Measurements from ENCODE around the gene FBXO22.
"Not testable (repeated sequence)": the region's sequence is repeated elsewhere in the genome, so short reads cannot be mapped to it uniquely, and the experiment has no call there.

The FBXO22 gene

DNA sequence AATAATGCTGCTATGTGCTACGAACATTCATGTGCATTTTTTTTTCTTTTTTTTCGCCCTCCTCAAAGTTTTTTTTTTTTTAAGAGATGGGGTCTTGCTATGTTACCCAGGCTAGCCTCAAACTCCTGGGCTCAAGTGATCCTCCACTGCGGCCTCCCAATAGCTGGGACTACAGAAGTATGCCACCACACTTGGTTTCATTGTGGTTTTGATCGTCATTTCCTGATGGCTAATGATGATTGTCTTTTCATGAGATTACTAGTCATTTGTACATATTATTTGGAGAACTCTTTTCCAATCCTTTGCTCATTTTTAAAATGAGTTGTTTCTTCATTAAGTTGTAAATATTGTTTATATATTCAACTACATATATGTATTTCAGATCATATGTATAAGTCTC lies 48.8 kb downstream of the FBXO22 start:
- H3K27ac ChIP-seq (ENCODE audit: low read depth, low read length): no peak overlapping the region
- no peak overlapping the region for H3K4me2 ChIP-seq (ENCODE audit: low read depth, low read length, poor library complexity, severe bottlenecking)
- no peaks in the 10 kb centered on the region for H4K20me1 ChIP-seq (ENCODE audit: low read depth, low read length)
- H3K4me3 ChIP-seq (ENCODE audit: insufficient read depth, low read length, poor library complexity, severe bottlenecking): no peak overlapping the region
- no peaks in the 10 kb centered on the region for H3K79me2 ChIP-seq (ENCODE audit: insufficient read depth, low read length)
- no peak overlapping the region for H2AFZ ChIP-seq (ENCODE audit: low read depth, low read length, severe bottlenecking)
- H3K9me2 ChIP-seq (replicated peaks; ENCODE audit: insufficient read depth, low read length): no peaks in the 10 kb centered on the region
- H3K27me3 ChIP-seq (ENCODE audit: low read length): no peaks in the 10 kb centered on the region
- TF ChIP-seq EZH2phosphoT487 (conservative IDR thresholded peaks at IDR 0.05; ENCODE audit: low read length): no peak
- no peak for TF ChIP-seq CTCF (IDR thresholded peaks at IDR 0.05; ENCODE audit: insufficient read depth, low read length, poor library complexity, severe bottlenecking)
- H3K9ac ChIP-seq (ENCODE audit: low read length): no peak overlapping the region
- no peaks in the 10 kb centered on the region for H3F3A ChIP-seq (ENCODE audit: insufficient read depth)
- H3K36me3 ChIP-seq (ENCODE audit: low read length): no peaks in the 10 kb centered on the region
- H3K9me3 ChIP-seq (ENCODE audit: insufficient read depth, low read length): no peaks in the 10 kb centered on the region

DNA sequence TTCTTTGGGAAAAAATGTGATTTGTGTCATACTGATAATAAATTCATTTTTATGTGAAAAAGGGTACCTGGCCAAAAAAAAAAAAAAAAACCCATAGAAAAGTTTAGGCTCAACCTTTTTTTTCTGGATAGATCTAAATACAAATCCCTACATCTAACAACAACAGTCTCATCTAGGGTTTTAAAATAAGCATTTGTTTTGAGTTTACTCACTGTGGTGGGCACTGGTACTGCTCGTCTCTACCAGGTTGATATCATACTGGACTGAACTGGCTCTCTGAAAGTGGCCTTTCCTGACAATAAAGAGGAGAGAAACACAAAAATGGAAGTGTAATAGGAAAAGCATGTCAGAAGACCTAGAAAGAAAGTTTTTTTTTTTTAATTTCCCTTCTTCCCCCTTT lies 52.0 kb downstream of the FBXO22 start:
- Histone ChIP-seq H4K20me1 (ENCODE audit: low read depth, low read length) (no peaks in the 10 kb centered on the region), H3K4me3 (ENCODE audit: insufficient read depth, low read length, poor library complexity, severe bottlenecking) (no peak overlapping the region), H3F3A (ENCODE audit: insufficient read depth) (no peaks in the 10 kb centered on the region), H3K36me3 (ENCODE audit: low read length) (no peaks in the 10 kb centered on the region), H3K27me3 (ENCODE audit: low read length) (no peaks in the 10 kb centered on the region), H3K9me2 (replicated peaks; ENCODE audit: insufficient read depth, low read length) (no peaks in the 10 kb centered on the region), H3K9ac (ENCODE audit: low read length) (no peak overlapping the region), H3K79me2 (ENCODE audit: insufficient read depth, low read length) (no peaks in the 10 kb centered on the region), H2AFZ (ENCODE audit: low read depth, low read length, severe bottlenecking) (no peak overlapping the region), H3K9me3 (ENCODE audit: insufficient read depth, low read length) (no peaks in the 10 kb centered on the region), H3K27ac (ENCODE audit: low read depth, low read length) (no peak overlapping the region), H3K4me2 (ENCODE audit: low read depth, low read length, poor library complexity, severe bottlenecking) (no peak overlapping the region)
- TF ChIP-seq CTCF (IDR thresholded peaks at IDR 0.05; ENCODE audit: insufficient read depth, low read length, poor library complexity, severe bottlenecking): no peak
- no peak for TF ChIP-seq EZH2phosphoT487 (conservative IDR thresholded peaks at IDR 0.05; ENCODE audit: low read length)

DNA sequence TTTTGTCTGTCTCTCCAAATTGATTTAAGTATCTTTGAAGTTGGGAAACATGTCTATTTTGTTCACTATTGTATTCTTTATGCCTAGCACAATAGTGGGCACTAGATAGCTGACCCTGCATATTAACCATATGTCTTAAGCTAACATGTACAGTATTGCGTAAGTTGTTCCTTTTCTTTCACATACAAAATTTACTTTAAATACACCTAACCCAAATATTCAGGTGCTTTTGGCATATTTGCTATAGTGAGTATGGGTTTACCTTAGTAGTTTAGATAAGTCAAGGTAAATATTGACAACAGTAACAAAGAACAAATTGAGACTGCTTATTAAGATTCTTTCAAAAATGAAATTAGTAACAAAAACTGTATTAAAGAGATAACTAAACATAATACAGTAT lies 57.7 kb downstream of the FBXO22 start:
- H3K4me3 ChIP-seq (ENCODE audit: insufficient read depth, low read length, poor library complexity, severe bottlenecking): no peak overlapping the region
- H3K9me2 ChIP-seq (replicated peaks; ENCODE audit: insufficient read depth, low read length): no peaks in the 10 kb centered on the region
- TF ChIP-seq CTCF (IDR thresholded peaks at IDR 0.05; ENCODE audit: insufficient read depth, low read length, poor library complexity, severe bottlenecking): no peak
- no peak for TF ChIP-seq EZH2phosphoT487 (conservative IDR thresholded peaks at IDR 0.05; ENCODE audit: low read length)
- no peaks in the 10 kb centered on the region for H3K9me3 ChIP-seq (ENCODE audit: insufficient read depth, low read length)
- H3K79me2 ChIP-seq (ENCODE audit: insufficient read depth, low read length): no peaks in the 10 kb centered on the region
- no peak overlapping the region for H2AFZ ChIP-seq (ENCODE audit: low read depth, low read length, severe bottlenecking)
- no peaks in the 10 kb centered on the region for H4K20me1 ChIP-seq (ENCODE audit: low read depth, low read length)
- H3K9ac ChIP-seq (ENCODE audit: low read length): no peak overlapping the region
- no peaks in the 10 kb centered on the region for H3F3A ChIP-seq (ENCODE audit: insufficient read depth)
- no peaks in the 10 kb centered on the region for H3K27me3 ChIP-seq (ENCODE audit: low read length)
- no peaks in the 10 kb centered on the region for H3K36me3 ChIP-seq (ENCODE audit: low read length)
- H3K4me2 ChIP-seq (ENCODE audit: low read depth, low read length, poor library complexity, severe bottlenecking): no peak overlapping the region
- H3K27ac ChIP-seq (ENCODE audit: low read depth, low read length): no peak overlapping the region

GRCh38 chr15:75966073-75966472 lies 62.4 kb downstream of the FBXO22 start:
- Histone ChIP-seq H3F3A (ENCODE audit: insufficient read depth) (no peaks in the 10 kb centered on the region), H3K4me2 (ENCODE audit: low read depth, low read length, poor library complexity, severe bottlenecking) (no peak overlapping the region), H3K4me3 (ENCODE audit: insufficient read depth, low read length, poor library complexity, severe bottlenecking) (no peak overlapping the region), H2AFZ (ENCODE audit: low read depth, low read length, severe bottlenecking) (no peak overlapping the region), H3K27ac (ENCODE audit: low read depth, low read length) (no peak overlapping the region), H3K9me2 (replicated peaks; ENCODE audit: insufficient read depth, low read length) (no peaks in the 10 kb centered on the region), H3K9me3 (ENCODE audit: insufficient read depth, low read length) (no peaks in the 10 kb centered on the region), H3K9ac (ENCODE audit: low read length) (no peak overlapping the region), H3K36me3 (ENCODE audit: low read length) (no peaks in the 10 kb centered on the region), H3K79me2 (ENCODE audit: insufficient read depth, low read length) (no peaks in the 10 kb centered on the region), H3K27me3 (ENCODE audit: low read length) (no peaks in the 10 kb centered on the region), H4K20me1 (ENCODE audit: low read depth, low read length) (no peaks in the 10 kb centered on the region)
- TF ChIP-seq CTCF (IDR thresholded peaks at IDR 0.05; ENCODE audit: insufficient read depth, low read length, poor library complexity, severe bottlenecking): no peak
- no peak for TF ChIP-seq EZH2phosphoT487 (conservative IDR thresholded peaks at IDR 0.05; ENCODE audit: low read length)

GRCh38 chr15:75976766-75977165 lies 73.1 kb downstream of the FBXO22 start:
- not testable (repeated sequence) for H3K36me3 ChIP-seq (ENCODE audit: low read length); H3K4me2 ChIP-seq (ENCODE audit: low read depth, low read length, poor library complexity, severe bottlenecking); H3K27me3 ChIP-seq (ENCODE audit: low read length); H2AFZ ChIP-seq (ENCODE audit: low read depth, low read length, severe bottlenecking); H3K79me2 ChIP-seq (ENCODE audit: insufficient read depth, low read length); H4K20me1 ChIP-seq (ENCODE audit: low read depth, low read length); H3K9ac ChIP-seq (ENCODE audit: low read length); H3K9me2 ChIP-seq (replicated peaks; ENCODE audit: insufficient read depth, low read length); H3K9me3 ChIP-seq (ENCODE audit: insufficient read depth, low read length); H3K4me3 ChIP-seq (ENCODE audit: insufficient read depth, low read length, poor library complexity, severe bottlenecking); H3F3A ChIP-seq (ENCODE audit: insufficient read depth); H3K27ac ChIP-seq (ENCODE audit: low read depth, low read length)
